Mononuclear cell (primary cell): ENCODE data around the gene PWWP2B. TPM values are rescaled to one million over a fixed set of nuclear protein-coding genes. Genes with fewer than 3 reads are reported as not detected.

Source experiments
- H3K27me3 ChIP-seq: 2 replicates; pipeline ENCODE4 v1.6.0; 2011; ENCODE audit warnings: low read length, control low read depth; ENCODE audit not compliant: insufficient read depth
- H3K4me1 ChIP-seq: 2 replicates; pipeline ENCODE4 v1.5.1; 2011; ENCODE audit warnings: mild to moderate bottlenecking, low read length, control low read depth; ENCODE audit not compliant: insufficient read depth
- H3K4me3 ChIP-seq: 2 replicates; pipeline ENCODE4 v1.5.1; 2011; ENCODE audit warnings: mild to moderate bottlenecking, low read length, moderate library complexity
- H3K9me3 ChIP-seq: 2 replicates; pipeline ENCODE4 v1.5.1; 2011; ENCODE audit warnings: low read depth, mild to moderate bottlenecking, control low read depth, low read length
- total RNA-seq: library from RNA; depleted of rRNA; stranded (reverse); fragments of >200 nt; gene quantifications from one replicate; pipeline ENCODE4 v1.2.3, GENCODE V29; 2012

PWWP2B gene
- total RNA-seq, 1 donor, result 17.9 TPM

DNA sequence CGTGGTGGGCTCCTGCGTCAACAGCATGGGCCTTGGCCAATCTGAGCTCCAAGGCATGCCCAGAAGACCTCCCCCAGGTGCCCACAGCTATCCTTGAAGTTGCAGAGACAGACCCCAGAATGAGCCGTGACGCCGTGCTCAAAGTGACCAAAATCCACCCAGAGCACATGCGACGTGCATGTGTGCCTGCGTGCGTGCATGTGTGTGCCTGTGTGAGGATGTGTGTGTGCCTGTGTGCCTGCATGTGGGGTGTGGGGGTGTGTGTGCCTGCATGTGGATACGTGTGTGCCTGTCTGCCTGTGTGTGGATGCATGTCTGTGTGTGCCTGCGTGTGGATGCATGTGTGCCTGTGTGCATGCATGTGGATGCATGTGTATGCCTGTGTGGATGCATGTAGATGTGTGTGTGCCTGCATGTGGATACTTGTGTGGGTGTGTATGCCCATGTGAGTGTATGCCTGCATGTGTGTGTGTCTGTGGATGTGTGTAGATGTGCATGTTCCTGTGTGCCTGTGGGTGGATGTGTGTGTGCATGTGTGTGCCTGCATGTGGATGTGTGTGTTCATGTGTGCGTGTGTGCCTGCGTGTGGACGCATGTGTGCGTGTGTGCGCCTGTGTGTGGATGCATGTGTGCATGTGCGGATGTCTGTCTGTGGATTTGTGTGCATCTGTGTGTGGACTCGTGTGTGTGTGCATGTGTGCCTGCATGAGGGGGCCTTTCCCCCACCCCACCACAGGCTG, 42.6 kb downstream of the PWWP2B start:
- H3K4me3 ChIP-seq, result no peak overlapping the region
- peaks cover 16% of the 10 kb centered on the region for H3K4me1 ChIP-seq
- no peaks in the 10 kb centered on the region for H3K9me3 ChIP-seq
- H3K27me3 ChIP-seq, result no peaks in the 10 kb centered on the region

DNA sequence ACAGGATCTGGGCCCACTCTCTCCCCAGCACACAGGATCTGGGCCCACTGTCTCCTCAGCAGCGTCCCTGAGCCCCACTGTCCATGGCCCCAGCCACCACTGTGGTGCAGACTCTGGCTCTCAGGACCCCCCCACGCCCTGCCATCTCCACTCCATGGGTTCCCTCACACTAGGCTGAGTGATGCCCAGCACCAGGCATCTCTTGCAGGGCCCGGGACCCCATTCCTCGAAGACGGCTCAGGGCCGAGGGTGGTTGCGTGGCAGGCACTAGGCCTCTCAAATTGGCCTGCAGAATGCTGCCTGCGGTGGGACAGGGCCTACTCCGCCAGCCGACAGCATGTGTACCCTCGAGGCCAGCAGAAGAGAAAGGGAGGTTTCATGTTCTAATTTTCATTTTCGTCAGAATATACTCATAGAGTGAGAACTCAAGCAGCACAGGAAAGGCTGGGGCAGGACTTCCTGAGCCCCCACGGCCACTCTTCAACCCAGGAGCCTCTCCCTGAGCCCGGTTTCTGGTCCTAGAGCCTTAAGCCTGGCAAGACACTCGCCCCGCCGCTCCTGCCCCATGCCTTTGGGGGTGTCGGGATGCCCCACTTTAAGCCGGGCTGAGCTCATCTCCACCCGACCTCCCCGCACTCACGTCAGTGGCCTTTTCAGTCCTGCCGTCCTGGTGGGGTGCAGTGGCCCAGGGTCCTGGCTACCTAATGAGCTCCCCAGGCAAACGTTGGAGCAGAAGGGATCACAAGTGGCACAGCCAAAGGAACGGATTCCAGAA, 44.0 kb downstream of the PWWP2B start:
- H3K27me3 ChIP-seq, result no peaks in the 10 kb centered on the region
- no peaks in the 10 kb centered on the region for H3K9me3 ChIP-seq
- H3K4me3 ChIP-seq, result no peak overlapping the region
- peaks cover 29% of the 10 kb centered on the region for H3K4me1 ChIP-seq

DNA sequence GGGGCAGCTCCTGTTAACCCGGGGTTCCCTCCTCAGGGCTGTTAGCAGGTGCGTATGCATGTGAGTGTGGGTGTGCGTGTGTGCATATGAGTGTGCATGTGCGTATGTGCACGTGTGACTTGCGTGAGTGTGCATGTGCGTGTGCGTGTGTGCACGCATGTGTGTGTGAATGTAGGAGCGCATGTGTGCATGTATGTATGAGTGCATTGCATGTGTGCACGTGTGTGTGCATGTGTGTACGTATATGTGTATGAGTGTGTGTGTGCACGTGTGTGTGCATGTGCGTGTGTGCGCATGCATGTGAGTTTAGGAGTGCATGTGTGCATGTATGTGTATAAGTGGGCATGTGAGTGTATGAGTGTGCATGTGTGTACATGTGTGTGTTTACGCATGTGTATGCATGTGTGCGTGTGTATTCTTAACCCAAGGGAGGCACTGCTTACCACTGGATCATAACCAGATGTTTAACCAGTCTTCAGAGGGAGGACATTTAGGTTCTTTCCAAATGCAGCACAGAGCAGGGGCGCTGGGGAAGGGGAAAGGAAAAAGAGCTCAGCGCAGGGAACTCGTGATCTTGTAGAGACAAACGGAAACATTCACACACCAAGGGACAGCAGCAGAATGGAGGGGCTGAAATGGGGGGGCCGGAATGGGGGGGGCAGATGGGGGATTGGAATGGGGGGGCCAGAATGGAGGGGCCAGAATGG, 45.0 kb downstream of the PWWP2B start:
- Histone ChIP-seq H3K27me3 (no peaks in the 10 kb centered on the region), H3K4me3 (no peak overlapping the region), H3K4me1 (peaks cover 39% of the 10 kb centered on the region), H3K9me3 (no peaks in the 10 kb centered on the region)

DNA sequence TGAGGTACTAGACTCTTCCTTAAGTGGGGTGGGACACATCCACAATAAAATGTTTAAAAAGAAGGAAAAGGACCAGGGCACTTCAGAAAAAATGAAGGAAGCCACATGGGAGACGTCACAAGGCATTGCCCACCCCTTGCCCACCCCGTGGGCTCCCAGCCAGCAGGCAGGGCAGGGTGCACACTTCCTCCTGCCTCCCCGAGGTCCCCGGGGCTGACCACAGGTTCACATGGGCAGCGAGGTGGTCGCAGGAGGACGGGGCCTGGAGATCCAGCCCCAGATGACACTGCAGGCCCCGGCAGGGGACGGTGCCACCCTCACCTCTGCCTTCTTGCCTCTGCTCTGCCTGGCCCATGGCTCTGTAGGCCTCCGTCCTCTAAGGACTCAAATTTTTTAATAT, 45.6 kb downstream of the PWWP2B start:
- no peak overlapping the region for H3K4me3 ChIP-seq
- no peaks in the 10 kb centered on the region for H3K27me3 ChIP-seq
- no peaks in the 10 kb centered on the region for H3K9me3 ChIP-seq
- H3K4me1 ChIP-seq, result peaks cover 46% of the 10 kb centered on the region

- H3K4me1 ChIP-seq, result peaks cover 53% of the 10 kb centered on the region
- H3K4me3 ChIP-seq, result no peak overlapping the region
- H3K27me3 ChIP-seq, result no peaks in the 10 kb centered on the region
- no peaks in the 10 kb centered on the region for H3K9me3 ChIP-seq
Observed at GRCh38 chr10:132443605-132443982, 46.6 kb downstream of the PWWP2B start.

GRCh38 chr10:132443983-132444876, 47.2 kb downstream of the PWWP2B start:
- Histone ChIP-seq H3K9me3 (no peaks in the 10 kb centered on the region), H3K4me3 (no peak overlapping the region), H3K4me1 (peaks cover 54% of the 10 kb centered on the region), H3K27me3 (no peaks in the 10 kb centered on the region)

GRCh38 chr10:132444877-132445351, 47.9 kb downstream of the PWWP2B start:
- no peaks in the 10 kb centered on the region for H3K27me3 ChIP-seq
- H3K4me1 ChIP-seq, result peaks cover 59% of the 10 kb centered on the region
- no peaks in the 10 kb centered on the region for H3K9me3 ChIP-seq
- no peak overlapping the region for H3K4me3 ChIP-seq

- H3K4me3 ChIP-seq, result no peak overlapping the region
- H3K27me3 ChIP-seq, result no peaks in the 10 kb centered on the region
- H3K9me3 ChIP-seq, result no peaks in the 10 kb centered on the region
Observed at GRCh38 chr10:132445516-132446194, 48.7 kb downstream of the PWWP2B start.

DNA sequence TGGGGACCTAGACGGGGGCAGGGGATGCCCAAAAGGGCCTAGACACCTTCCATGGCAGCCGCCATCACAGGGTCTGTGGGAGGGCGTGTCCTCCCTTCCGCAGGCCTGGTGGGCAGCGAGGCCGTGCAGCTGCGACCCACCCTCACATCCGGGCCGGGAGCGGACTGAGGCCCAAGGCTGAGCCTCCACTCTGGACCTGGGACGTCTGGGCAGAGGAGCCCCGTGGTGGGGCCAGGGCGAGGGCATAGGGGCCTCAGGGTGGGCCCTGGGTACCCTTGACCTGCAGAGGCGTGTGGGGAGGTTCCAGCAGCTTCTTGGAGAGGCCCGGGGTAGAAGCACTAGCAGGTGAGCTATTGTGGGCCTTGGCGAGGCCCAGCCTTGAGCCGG, 49.2 kb downstream of the PWWP2B start:
- Histone ChIP-seq H3K9me3 (no peaks in the 10 kb centered on the region), H3K27me3 (no peaks in the 10 kb centered on the region), H3K4me1 (peaks cover 67% of the 10 kb centered on the region), H3K4me3 (no peak overlapping the region)

More at GRCh38 chr10:132445516-132446194, 48.7 kb downstream of the PWWP2B start:
- H3K4me1 ChIP-seq, result peaks cover 62% of the 10 kb centered on the region

DNA sequence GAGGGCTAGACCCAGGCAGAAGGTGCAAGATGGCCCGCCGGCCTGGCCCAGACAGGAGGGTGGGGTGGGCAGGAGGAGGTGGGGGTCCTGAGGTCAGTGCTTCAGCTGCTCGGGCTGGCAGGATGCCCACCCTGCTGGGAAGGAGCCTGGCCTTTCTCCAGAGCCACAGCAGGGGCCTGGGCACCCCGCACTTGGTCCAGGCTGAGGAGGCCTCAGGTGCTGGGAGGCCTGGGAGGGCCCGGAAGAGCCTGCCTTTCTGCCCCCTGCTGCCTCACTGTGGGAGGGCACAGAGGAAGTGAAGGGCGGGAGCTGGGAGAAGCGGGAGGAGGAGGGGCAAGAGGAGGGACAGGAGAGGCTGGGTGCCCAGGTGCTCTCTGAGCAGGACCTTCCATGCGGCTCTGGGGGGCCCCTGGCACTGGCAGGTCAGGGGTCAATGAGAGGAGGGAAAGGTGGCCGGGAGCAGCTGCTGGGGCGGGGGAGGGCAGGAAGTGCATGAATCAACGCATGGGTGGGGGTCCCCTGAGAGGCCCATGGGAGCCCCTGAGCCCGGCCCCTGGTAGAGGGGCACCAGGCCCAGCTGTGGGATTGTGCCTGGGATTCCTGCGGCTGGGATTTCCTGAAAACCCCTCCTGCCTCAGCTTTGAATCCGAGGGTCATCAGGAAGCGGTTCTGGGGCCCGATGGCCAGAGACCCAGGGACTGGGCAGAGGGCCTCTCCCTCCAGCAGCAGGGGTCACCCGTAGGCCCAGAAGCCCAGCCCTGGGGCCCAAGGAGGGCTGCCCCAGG, 49.9 kb downstream of the PWWP2B start:
- Histone ChIP-seq H3K9me3 (no peaks in the 10 kb centered on the region), H3K27me3 (no peaks in the 10 kb centered on the region), H3K4me1 (peaks cover 74% of the 10 kb centered on the region), H3K4me3 (peak overlapping the region; percentile 16)

DNA sequence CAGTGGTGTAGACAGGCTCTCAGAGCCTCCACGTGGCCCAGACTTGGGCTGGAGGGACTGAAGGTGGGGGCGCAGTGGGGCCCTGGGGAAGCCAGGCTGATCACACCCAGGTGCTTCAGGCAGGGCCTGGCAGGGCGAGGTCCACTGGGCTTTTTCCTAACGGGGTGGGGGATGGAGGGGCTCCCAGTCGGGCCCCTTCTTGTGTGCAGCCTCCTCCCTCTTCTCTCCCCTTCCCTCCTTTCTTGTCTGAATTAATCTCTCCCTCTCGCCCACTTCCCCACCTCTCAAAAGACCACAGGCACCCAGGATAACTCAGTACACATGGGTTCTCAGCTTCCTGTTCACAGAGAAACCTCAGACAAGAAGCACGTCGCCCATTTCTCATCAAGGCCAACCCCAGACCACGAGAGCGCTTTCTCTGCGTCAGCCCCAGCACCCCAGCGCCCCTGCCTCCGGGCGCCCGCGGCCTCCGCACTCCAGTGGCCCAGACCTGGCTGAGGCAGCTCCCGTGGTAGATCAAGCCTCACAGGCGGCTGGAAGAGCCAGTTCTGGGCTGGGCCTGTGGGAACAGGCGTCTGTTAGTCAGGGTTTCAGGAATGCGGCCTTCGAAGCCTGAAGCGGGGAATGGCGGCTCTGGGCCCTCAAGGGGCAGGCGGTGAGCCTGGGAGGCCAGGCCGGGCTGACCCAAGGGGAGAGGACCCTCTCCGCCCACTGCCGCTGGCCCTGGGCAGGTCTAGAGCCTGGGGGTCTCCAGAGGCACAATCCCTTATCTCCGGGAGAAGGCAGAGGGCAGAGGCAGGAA, 50.6 kb downstream of the PWWP2B start:
- H3K27me3 ChIP-seq, result no peaks in the 10 kb centered on the region
- H3K9me3 ChIP-seq, result no peaks in the 10 kb centered on the region
- peaks cover 81% of the 10 kb centered on the region for H3K4me1 ChIP-seq
- peak overlapping the region; percentile 16 for H3K4me3 ChIP-seq

GRCh38 chr10:132448248-132448731, 51.3 kb downstream of the PWWP2B start:
- Histone ChIP-seq H3K9me3 (no peaks in the 10 kb centered on the region), H3K4me1 (peaks cover 81% of the 10 kb centered on the region), H3K4me3 (no peak overlapping the region), H3K27me3 (no peaks in the 10 kb centered on the region)
